ENCODE data around the gene ADGRG4. TPM values are rescaled to one million over a fixed set of nuclear protein-coding genes. Genes with fewer than 3 reads are reported as not detected.

ADGRG4 gene
- total RNA-seq, 2 experiments from 2014 or later, result not detected

DNA sequence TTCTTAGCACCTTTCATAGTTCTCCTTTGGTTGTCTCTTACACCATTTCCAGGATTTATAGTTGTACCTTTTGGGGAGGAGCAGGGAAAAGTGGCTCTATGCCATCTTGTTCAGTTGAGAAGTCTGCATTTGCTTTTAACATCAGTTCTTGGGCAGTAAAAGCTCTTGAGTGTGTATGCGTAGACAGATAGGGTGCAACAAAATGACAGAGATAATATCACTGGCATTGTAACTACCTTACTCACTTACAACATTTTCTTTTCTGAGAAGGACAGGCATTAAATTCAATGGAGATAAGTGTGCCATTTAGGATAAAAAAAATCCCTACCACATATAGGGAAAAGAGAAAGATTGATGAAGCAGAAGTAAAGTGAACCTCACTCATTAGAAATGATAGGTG is 38.9 kb downstream of the ADGRG4 start:
- Mint-ChIP-seq H3K27ac (no peak overlapping the region), H3K4me1 (ENCODE audit: low read depth) (no peaks in the 10 kb centered on the region), H3K36me3 (ENCODE audit: low read depth) (no peaks in the 10 kb centered on the region), H3K4me3 (no peak overlapping the region), H3K9me3 (peaks cover 3% of the 10 kb centered on the region), H3K27me3 (peaks cover 3% of the 10 kb centered on the region)
- Histone ChIP-seq H3K4me1 (ENCODE audit: insufficient read depth, low read length) (no peaks in the 10 kb centered on the region), H3K27ac (ENCODE audit: low read depth in 1 of 2, low read length in 2 of 2) (no peak overlapping the region), H3K4me3 (ENCODE audit: low read length) (no peak overlapping the region), H3K27me3 (ENCODE audit: control insufficient read depth in 1 of 2, insufficient read depth in 2 of 2, low read length in 2 of 2) (peaks cover 0 to 4% of the 10 kb centered on the region in 2 experiments), H3K36me3 (ENCODE audit: insufficient read depth, low read length) (no peaks in the 10 kb centered on the region), H3K9me3 (ENCODE audit: control insufficient read depth in 1 of 2, insufficient read depth in 1 of 2, low read length in 2 of 2) (no peaks in the 10 kb centered on the region)
- no peak for DNase-seq
- ChIA-PET POLR2A (no interaction called here), CTCF (interaction anchor here (1.0 kb wide), 1 partner anchor 11 kb away, joined by 3 read pairs; no protein-coding TSS in a partner anchor)
- TF ChIP-seq CTCF (IDR thresholded peaks at IDR 0.05), result no peak
- no peak for ATAC-seq (ENCODE audit: poor library complexity)
- intact Hi-C loops (cut with DNase I, micrococcal nuclease), result no loop called here

- no peaks in the 10 kb centered on the region for H3K4me1 ChIP-seq (ENCODE audit: insufficient read depth, low read length)
- no peak overlapping the region for H3K4me3 ChIP-seq (ENCODE audit: low read length)
- H3K27me3 Mint-ChIP-seq, result peaks cover 12% of the 10 kb centered on the region
- H3K4me1 Mint-ChIP-seq (ENCODE audit: low read depth), result no peaks in the 10 kb centered on the region
- no peak overlapping the region for H3K4me3 Mint-ChIP-seq
- no peaks in the 10 kb centered on the region for H3K9me3 Mint-ChIP-seq
- peaks cover 0 to 4% of the 10 kb centered on the region in 2 experiments for H3K27me3 ChIP-seq (ENCODE audit: control insufficient read depth in 1 of 2, insufficient read depth in 2 of 2, low read length in 2 of 2)
- no peak overlapping the region for H3K27ac Mint-ChIP-seq
- CTCF ChIA-PET, result interaction anchor here (1.0 to 1.6 kb wide), 2 partner anchors 13 to 15 kb away, joined by 3 to 4 read pairs; no protein-coding TSS in a partner anchor
- H3K36me3 Mint-ChIP-seq (ENCODE audit: low read depth), result no peaks in the 10 kb centered on the region
- no peaks in the 10 kb centered on the region for H3K36me3 ChIP-seq (ENCODE audit: insufficient read depth, low read length)
- POLR2A ChIA-PET, result no interaction called here
- TF ChIP-seq CTCF (IDR thresholded peaks at IDR 0.05), result no peak
- ATAC-seq (ENCODE audit: poor library complexity), result no peak
- intact Hi-C loops (cut with DNase I, micrococcal nuclease), result no loop called here
- DNase-seq, result no peak
- H3K9me3 ChIP-seq (ENCODE audit: control insufficient read depth in 1 of 2, insufficient read depth in 1 of 2, low read length in 2 of 2), result no peaks in the 10 kb centered on the region
- H3K27ac ChIP-seq (ENCODE audit: low read depth in 1 of 2, low read length in 2 of 2), result no peak overlapping the region
These were observed 43.6 kb downstream of the ADGRG4 start for GRCh38 chrX:136344320-136344719.

GRCh38 chrX:136346506-136346905 is 45.7 kb downstream of the ADGRG4 start:
- ChIA-PET POLR2A (no interaction called here), CTCF (no interaction called here)
- peaks cover 12% of the 10 kb centered on the region for H3K27me3 Mint-ChIP-seq
- Histone ChIP-seq H3K9me3 (ENCODE audit: control insufficient read depth in 1 of 2, insufficient read depth in 1 of 2, low read length in 2 of 2) (no peaks in the 10 kb centered on the region), H3K36me3 (ENCODE audit: insufficient read depth, low read length) (no peaks in the 10 kb centered on the region), H3K4me3 (ENCODE audit: low read length) (no peak overlapping the region), H3K27me3 (ENCODE audit: control insufficient read depth in 1 of 2, insufficient read depth in 2 of 2, low read length in 2 of 2) (peaks cover 0 to 4% of the 10 kb centered on the region in 2 experiments), H3K27ac (ENCODE audit: low read depth in 1 of 2, low read length in 2 of 2) (no peak overlapping the region), H3K4me1 (ENCODE audit: insufficient read depth, low read length) (no peaks in the 10 kb centered on the region)
- DNase-seq, result no peak
- H3K9me3 Mint-ChIP-seq, result no peaks in the 10 kb centered on the region
- no peak overlapping the region for H3K27ac Mint-ChIP-seq
- H3K4me3 Mint-ChIP-seq, result no peak overlapping the region
- ATAC-seq (ENCODE audit: poor library complexity), result no peak
- TF ChIP-seq CTCF (IDR thresholded peaks at IDR 0.05), result no peak
- no peaks in the 10 kb centered on the region for H3K36me3 Mint-ChIP-seq (ENCODE audit: low read depth)
- H3K4me1 Mint-ChIP-seq (ENCODE audit: low read depth), result no peaks in the 10 kb centered on the region
- intact Hi-C loops (cut with DNase I, micrococcal nuclease), result no loop called here

Measured in CD4-positive, alpha-beta T cell (primary cell).